ENCODE data around the gene SLC41A2.

The SLC41A2 gene

GRCh38 chr12:104974626-104975290, 16.7 kb upstream of the SLC41A2 start:
- no peaks in the 10 kb centered on the region for H3K79me2 ChIP-seq (ENCODE audit: insufficient read depth, low read length)
- no peak overlapping the region for H3K27ac ChIP-seq (ENCODE audit: low read depth, low read length)
- no peaks in the 10 kb centered on the region for H4K20me1 ChIP-seq (ENCODE audit: low read depth, low read length)
- no peaks in the 10 kb centered on the region for H3K9me3 ChIP-seq (ENCODE audit: insufficient read depth, low read length)
- no peak overlapping the region for H3K9ac ChIP-seq (ENCODE audit: low read length)
- no peaks in the 10 kb centered on the region for H3F3A ChIP-seq (ENCODE audit: insufficient read depth)
- H3K4me3 ChIP-seq (ENCODE audit: insufficient read depth, low read length, poor library complexity, severe bottlenecking), result no peak overlapping the region
- no peaks in the 10 kb centered on the region for H3K9me2 ChIP-seq (replicated peaks; ENCODE audit: insufficient read depth, low read length)
- no peak overlapping the region for H2AFZ ChIP-seq (ENCODE audit: low read depth, low read length, severe bottlenecking)
- H3K4me2 ChIP-seq (ENCODE audit: low read depth, low read length, poor library complexity, severe bottlenecking), result no peak overlapping the region
- H3K36me3 ChIP-seq (ENCODE audit: low read length), result no peaks in the 10 kb centered on the region
- TF ChIP-seq CTCF (IDR thresholded peaks at IDR 0.05; ENCODE audit: insufficient read depth, low read length, poor library complexity, severe bottlenecking) (no peak), EZH2phosphoT487 (conservative IDR thresholded peaks at IDR 0.05; ENCODE audit: low read length) (no peak)
- H3K27me3 ChIP-seq (ENCODE audit: low read length), result no peaks in the 10 kb centered on the region

GRCh38 chr12:104973250-104973649, 15.2 kb upstream of the SLC41A2 start:
- Histone ChIP-seq H3K4me2 (ENCODE audit: low read depth, low read length, poor library complexity, severe bottlenecking) (no peak overlapping the region), H3K9me2 (replicated peaks; ENCODE audit: insufficient read depth, low read length) (no peaks in the 10 kb centered on the region), H3F3A (ENCODE audit: insufficient read depth) (no peaks in the 10 kb centered on the region), H3K36me3 (ENCODE audit: low read length) (no peaks in the 10 kb centered on the region), H3K9ac (ENCODE audit: low read length) (no peak overlapping the region), H3K4me3 (ENCODE audit: insufficient read depth, low read length, poor library complexity, severe bottlenecking) (no peak overlapping the region), H4K20me1 (ENCODE audit: low read depth, low read length) (no peaks in the 10 kb centered on the region), H3K27ac (ENCODE audit: low read depth, low read length) (no peak overlapping the region), H3K27me3 (ENCODE audit: low read length) (no peaks in the 10 kb centered on the region), H3K79me2 (ENCODE audit: insufficient read depth, low read length) (no peaks in the 10 kb centered on the region), H3K9me3 (ENCODE audit: insufficient read depth, low read length) (no peaks in the 10 kb centered on the region), H2AFZ (ENCODE audit: low read depth, low read length, severe bottlenecking) (no peak overlapping the region)
- no peak for TF ChIP-seq EZH2phosphoT487 (conservative IDR thresholded peaks at IDR 0.05; ENCODE audit: low read length)
- TF ChIP-seq CTCF (IDR thresholded peaks at IDR 0.05; ENCODE audit: insufficient read depth, low read length, poor library complexity, severe bottlenecking), result no peak

- Histone ChIP-seq H3K9me3 (ENCODE audit: insufficient read depth, low read length) (no peaks in the 10 kb centered on the region), H3K4me3 (ENCODE audit: insufficient read depth, low read length, poor library complexity, severe bottlenecking) (no peak overlapping the region), H3K4me2 (ENCODE audit: low read depth, low read length, poor library complexity, severe bottlenecking) (no peak overlapping the region), H3K9me2 (replicated peaks; ENCODE audit: insufficient read depth, low read length) (no peaks in the 10 kb centered on the region), H2AFZ (ENCODE audit: low read depth, low read length, severe bottlenecking) (no peak overlapping the region), H3K27me3 (ENCODE audit: low read length) (no peaks in the 10 kb centered on the region), H3K27ac (ENCODE audit: low read depth, low read length) (no peak overlapping the region), H3K36me3 (ENCODE audit: low read length) (no peaks in the 10 kb centered on the region), H3F3A (ENCODE audit: insufficient read depth) (no peaks in the 10 kb centered on the region), H3K79me2 (ENCODE audit: insufficient read depth, low read length) (no peaks in the 10 kb centered on the region), H3K9ac (ENCODE audit: low read length) (no peak overlapping the region), H4K20me1 (ENCODE audit: low read depth, low read length) (no peaks in the 10 kb centered on the region)
- TF ChIP-seq CTCF (IDR thresholded peaks at IDR 0.05; ENCODE audit: insufficient read depth, low read length, poor library complexity, severe bottlenecking) (no peak), EZH2phosphoT487 (conservative IDR thresholded peaks at IDR 0.05; ENCODE audit: low read length) (no peak)
Measured at GRCh38 chr12:104971306-104971705, 13.2 kb upstream of the SLC41A2 start.

All from SU-DHL-6 (cell line).